ENCODE measurements around the gene ATP10B.

DNA sequence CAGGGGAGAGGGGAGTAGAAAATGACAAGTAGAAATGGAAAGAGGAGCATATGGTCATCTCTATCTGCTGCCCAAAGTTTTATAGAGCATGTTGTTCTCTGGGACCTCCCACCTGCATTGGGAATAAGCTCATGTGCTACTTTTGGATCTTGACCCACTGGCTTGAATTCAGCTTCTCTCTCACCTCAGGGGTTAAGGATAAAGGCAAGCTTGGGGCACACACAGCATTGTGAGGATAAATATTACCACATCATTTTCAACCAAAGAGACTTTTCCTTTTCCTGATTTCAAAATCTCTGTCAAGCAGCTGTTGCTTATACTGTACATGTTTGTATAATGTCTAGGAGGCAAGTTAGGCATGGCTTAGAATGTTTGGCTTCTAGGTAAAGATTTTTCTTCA, 16.6 kb downstream of the ATP10B start:
- TF ChIP-seq POLR2A (IDR thresholded peaks at IDR 0.05) = no peak
- TF ChIP-seq, protein P1, sequence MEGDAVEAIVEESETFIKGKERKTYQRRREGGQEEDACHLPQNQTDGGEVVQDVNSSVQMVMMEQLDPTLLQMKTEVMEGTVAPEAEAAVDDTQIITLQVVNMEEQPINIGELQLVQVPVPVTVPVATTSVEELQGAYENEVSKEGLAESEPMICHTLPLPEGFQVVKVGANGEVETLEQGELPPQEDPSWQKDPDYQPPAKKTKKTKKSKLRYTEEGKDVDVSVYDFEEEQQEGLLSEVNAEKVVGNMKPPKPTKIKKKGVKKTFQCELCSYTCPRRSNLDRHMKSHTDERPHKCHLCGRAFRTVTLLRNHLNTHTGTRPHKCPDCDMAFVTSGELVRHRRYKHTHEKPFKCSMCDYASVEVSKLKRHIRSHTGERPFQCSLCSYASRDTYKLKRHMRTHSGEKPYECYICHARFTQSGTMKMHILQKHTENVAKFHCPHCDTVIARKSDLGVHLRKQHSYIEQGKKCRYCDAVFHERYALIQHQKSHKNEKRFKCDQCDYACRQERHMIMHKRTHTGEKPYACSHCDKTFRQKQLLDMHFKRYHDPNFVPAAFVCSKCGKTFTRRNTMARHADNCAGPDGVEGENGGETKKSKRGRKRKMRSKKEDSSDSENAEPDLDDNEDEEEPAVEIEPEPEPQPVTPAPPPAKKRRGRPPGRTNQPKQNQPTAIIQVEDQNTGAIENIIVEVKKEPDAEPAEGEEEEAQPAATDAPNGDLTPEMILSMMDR (IDR thresholded peaks at IDR 0.05) = no peak
